Uterus (tissue), 4 donors: ENCODE data around the gene CENPU. TPM values are rescaled to one million over a fixed set of nuclear protein-coding genes. Genes with fewer than 3 reads are reported as not detected.
"Not testable (repeated sequence)": the region's sequence is repeated elsewhere in the genome, so short reads cannot be mapped to it uniquely, and the experiment has no call there.

Experiments used
- DNase-seq, 2 donors: peaks; one replicate each; pipeline ENCODE4 v3.0.0-alpha.2; 2019 to 2020
- H3K27ac ChIP-seq, 2 donors: fragments of 200-600 bp; sonication (generic); 1 replicate in 1 of 2; 2 replicates in 1 of 2; pipeline ENCODE4 v1.5.1; 2016 to 2018
- H3K27me3 ChIP-seq, 2 donors: fragments of 200-600 bp; sonication (generic); one replicate each; pipeline ENCODE4 v1.5.1; 2018 to 2019; ENCODE audit warnings: control low read depth in 1 of 2
- H3K36me3 ChIP-seq, 2 donors: fragments of 200-600 bp; sonication (generic); one replicate each; pipeline ENCODE4 v1.5.1; 2019; ENCODE audit warnings: control low read depth in 1 of 2
- H3K4me1 ChIP-seq, 2 donors: fragments of 200-600 bp; sonication (generic); one replicate each; pipeline ENCODE4 v1.5.1; 2018 to 2019; ENCODE audit warnings: control low read depth in 1 of 2
- H3K4me3 ChIP-seq, 2 donors: fragments of 200-600 bp; sonication (generic); 1 replicate in 1 of 2; 2 replicates in 1 of 2; pipeline ENCODE4 v1.5.1; 2018 to 2019; ENCODE audit warnings: mild to moderate bottlenecking in 1 of 2
- H3K9me3 ChIP-seq, 2 donors: fragments of 200-600 bp; sonication (generic); one replicate each; pipeline ENCODE4 v1.5.1; 2019; ENCODE audit warnings: control low read depth in 1 of 2
- POLR2A ChIP-seq, 2 donors: fragments of 450-650 bp; IDR thresholded peaks; one replicate each; pipeline ENCODE4 v1.6.1; 2016; ENCODE audit warnings: antibody characterized with exemption in 2 of 2, mild to moderate bottlenecking in 1 of 2, moderate library complexity in 1 of 2
- intact Hi-C: fragments of 100-400 bp; cut with DNase I; formaldehyde crosslinking; loops from one replicate; pipeline ENCODE4 v1.15.1; 2023; ENCODE audit warnings: low total_unique reads
- total RNA-seq, 4 donors: library from RNA; depleted of rRNA in 3 of 4; stranded (reverse); fragments of >200 nt in 3 of 4; gene quantifications; one replicate each; pipeline versions ENCODE4 v1.1.0 to v1.2.4, GENCODE V29; 2014 to 2023
- TF ChIP-seq, protein P1 (sequence below), 4 experiments: fragments of 200-600 bp in 2 of 4; fragments of 450-650 bp in 2 of 4; sonication (generic) in 2 of 4; IDR thresholded peaks; one replicate each; pipeline ENCODE4 v1.5.1; 2016 to 2019; ENCODE audit warnings: antibody characterized with exemption in 4 of 4, mild to moderate bottlenecking in 2 of 4, moderate library complexity in 1 of 4
- donor health status: DM: yes; HTN: yes; CAD: no.

The CENPU gene
- total RNA-seq, 4 donors from 2014 or later: 1.9 to 30.5 TPM; not detected in 2

- no peaks in the 10 kb centered on the region for H3K36me3 ChIP-seq
- H3K4me3 ChIP-seq: no peak overlapping the region
- no peaks in the 10 kb centered on the region for H3K27me3 ChIP-seq
- DNase-seq: no peak
- no peak overlapping the region for H3K27ac ChIP-seq
- no peak for TF ChIP-seq POLR2A (IDR thresholded peaks at IDR 0.05)
- TF ChIP-seq, protein P1, sequence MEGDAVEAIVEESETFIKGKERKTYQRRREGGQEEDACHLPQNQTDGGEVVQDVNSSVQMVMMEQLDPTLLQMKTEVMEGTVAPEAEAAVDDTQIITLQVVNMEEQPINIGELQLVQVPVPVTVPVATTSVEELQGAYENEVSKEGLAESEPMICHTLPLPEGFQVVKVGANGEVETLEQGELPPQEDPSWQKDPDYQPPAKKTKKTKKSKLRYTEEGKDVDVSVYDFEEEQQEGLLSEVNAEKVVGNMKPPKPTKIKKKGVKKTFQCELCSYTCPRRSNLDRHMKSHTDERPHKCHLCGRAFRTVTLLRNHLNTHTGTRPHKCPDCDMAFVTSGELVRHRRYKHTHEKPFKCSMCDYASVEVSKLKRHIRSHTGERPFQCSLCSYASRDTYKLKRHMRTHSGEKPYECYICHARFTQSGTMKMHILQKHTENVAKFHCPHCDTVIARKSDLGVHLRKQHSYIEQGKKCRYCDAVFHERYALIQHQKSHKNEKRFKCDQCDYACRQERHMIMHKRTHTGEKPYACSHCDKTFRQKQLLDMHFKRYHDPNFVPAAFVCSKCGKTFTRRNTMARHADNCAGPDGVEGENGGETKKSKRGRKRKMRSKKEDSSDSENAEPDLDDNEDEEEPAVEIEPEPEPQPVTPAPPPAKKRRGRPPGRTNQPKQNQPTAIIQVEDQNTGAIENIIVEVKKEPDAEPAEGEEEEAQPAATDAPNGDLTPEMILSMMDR (IDR thresholded peaks at IDR 0.05): no peak
- intact Hi-C loops: no loop called here
- H3K4me1 ChIP-seq: no peaks in the 10 kb centered on the region
- no peaks in the 10 kb centered on the region for H3K9me3 ChIP-seq
Measured at GRCh38 chr4:184653650-184654049, 80.2 kb downstream of the CENPU start.

- intact Hi-C loops, H3K36me3 ChIP-seq, H3K4me3 ChIP-seq, H3K4me1 ChIP-seq, H3K9me3 ChIP-seq, H3K27ac ChIP-seq, DNase-seq, H3K27me3 ChIP-seq: not testable (repeated sequence)
Measured at GRCh38 chr4:184652681-184653080, 81.2 kb downstream of the CENPU start.

DNA sequence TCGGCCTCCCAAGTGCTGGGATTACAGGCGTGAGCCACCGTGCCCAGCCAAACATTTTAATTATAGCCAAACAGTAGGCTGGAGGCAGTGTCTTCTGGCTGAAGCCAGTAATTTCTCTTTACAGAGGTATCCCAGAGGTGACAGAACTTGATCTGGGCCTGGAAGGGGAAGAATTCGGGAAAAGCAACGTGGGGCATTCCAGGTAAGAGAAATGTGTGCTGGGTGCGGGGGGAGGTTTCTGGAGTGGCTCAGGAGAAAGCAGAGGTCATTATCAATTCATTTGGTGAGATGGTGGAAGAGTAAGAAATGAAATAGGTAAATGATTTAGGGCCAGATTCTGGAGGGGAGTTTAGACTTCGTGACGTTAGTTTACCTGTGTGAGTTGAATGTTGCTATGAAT, 82.0 kb downstream of the CENPU start:
- no peak for DNase-seq
- Histone ChIP-seq H3K27ac (no peak overlapping the region), H3K4me3 (no peak overlapping the region), H3K27me3 (no peaks in the 10 kb centered on the region), H3K36me3 (no peaks in the 10 kb centered on the region), H3K9me3 (no peaks in the 10 kb centered on the region), H3K4me1 (peaks cover 0 to 8% of the 10 kb centered on the region in 2 donors)
- intact Hi-C loops: no loop called here
- TF ChIP-seq POLR2A (IDR thresholded peaks at IDR 0.05): no peak
- TF ChIP-seq, protein P1 (IDR thresholded peaks at IDR 0.05): no peak

DNA sequence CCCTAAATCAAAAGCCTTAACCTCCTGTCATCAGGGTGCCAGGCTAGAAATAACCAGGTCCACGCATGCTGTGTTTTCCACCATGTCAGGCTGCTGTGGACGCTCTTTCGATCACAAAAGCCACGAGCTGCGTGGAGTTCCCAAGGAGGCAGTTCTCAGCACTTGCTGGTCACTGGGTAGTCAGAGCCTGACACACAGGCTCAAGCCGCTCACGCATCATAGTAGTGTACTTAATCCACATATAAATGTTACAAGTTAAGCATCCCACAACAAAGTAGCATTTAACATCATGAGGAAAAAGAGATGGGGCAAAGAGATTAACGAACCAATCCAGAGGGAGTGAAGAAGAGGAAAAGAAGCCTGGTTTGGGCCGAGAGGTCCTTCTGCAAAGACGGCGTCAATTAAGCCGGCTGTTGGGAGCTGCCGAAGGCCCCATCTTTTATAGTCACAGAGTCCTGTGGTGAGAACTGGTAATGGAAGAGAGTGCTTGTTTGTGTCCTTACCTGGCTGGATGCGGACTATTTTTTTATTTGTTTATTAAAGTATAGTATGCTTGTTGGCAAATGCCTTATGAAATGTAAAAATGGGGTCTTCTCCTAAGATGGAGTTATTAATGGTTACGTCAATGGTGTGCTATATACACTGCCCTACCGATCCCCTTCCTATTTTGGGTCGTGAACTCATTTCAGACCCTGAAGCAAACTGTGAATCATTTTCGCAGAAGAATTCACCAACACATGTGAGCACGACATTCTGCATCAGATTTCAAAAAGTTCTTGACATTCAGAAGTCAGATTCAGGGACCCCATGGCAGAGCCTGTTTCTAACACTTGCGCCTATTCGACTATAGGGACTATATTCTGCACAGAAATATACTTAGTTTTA, 83.7 kb downstream of the CENPU start:
- peak overlapping the region; percentile 91 to 92 for H3K27ac ChIP-seq
- peak overlapping the region; percentile 64 to 70 for H3K4me3 ChIP-seq
- no peaks in the 10 kb centered on the region for H3K27me3 ChIP-seq
- no peaks in the 10 kb centered on the region for H3K36me3 ChIP-seq
- peaks cover 0 to 8% of the 10 kb centered on the region in 2 donors for H3K4me1 ChIP-seq
- no peak for DNase-seq
- H3K9me3 ChIP-seq: no peaks in the 10 kb centered on the region
- intact Hi-C loops: no loop called here
- TF ChIP-seq, protein P1 (IDR thresholded peaks at IDR 0.05): no peak
- no peak for TF ChIP-seq POLR2A (IDR thresholded peaks at IDR 0.05)

- peaks cover 0 to 8% of the 10 kb centered on the region in 2 donors for H3K4me1 ChIP-seq
Measured at GRCh38 chr4:184649026-184649970, 84.6 kb downstream of the CENPU start, which contains the start of the genes CASP3 and PRIMPOL. TSS of gene CASP3 (minus strand) at chr4:184649447. CDS start at chr4:184638453, 10,994 bp downstream. TSS of gene PRIMPOL (plus strand) at chr4:184649738. CDS start at chr4:184657141, 7,403 bp downstream.

More at GRCh38 chr4:184649026-184649970, 84.6 kb downstream of the CENPU start, which contains the start of the genes CASP3 and PRIMPOL:
- TF ChIP-seq, protein P1 (IDR thresholded peaks at IDR 0.05): peak in 3 of 4 experiments; percentile 21 to 51 (median 45)
- peak; percentile 21 to 92 for TF ChIP-seq POLR2A (IDR thresholded peaks at IDR 0.05)
- DNase-seq: peak; percentile 96 to 99
- Histone ChIP-seq H3K27me3 (no peaks in the 10 kb centered on the region), H3K27ac (peak within 1 kb of the TSS; percentile 91 to 92), H3K36me3 (no peaks in the 10 kb centered on the region), H3K9me3 (no peaks in the 10 kb centered on the region), H3K4me3 (peak within 1 kb of the TSS; percentile 66 to 92)
- intact Hi-C loops: no loop called here
